Dedifferentiated amniotic fluid mesenchymal stem cell (primary cell): ENCODE data around the gene TENT4B.
A peak's percentile ranks its signal among the peaks of the same experiment; 100 is the strongest.

Experiments used
- DNase-seq: peaks from one replicate; pipeline ENCODE4 v3.0.0-alpha.2; 2016; ENCODE audit errors: extremely low spot score

TENT4B gene

DNA sequence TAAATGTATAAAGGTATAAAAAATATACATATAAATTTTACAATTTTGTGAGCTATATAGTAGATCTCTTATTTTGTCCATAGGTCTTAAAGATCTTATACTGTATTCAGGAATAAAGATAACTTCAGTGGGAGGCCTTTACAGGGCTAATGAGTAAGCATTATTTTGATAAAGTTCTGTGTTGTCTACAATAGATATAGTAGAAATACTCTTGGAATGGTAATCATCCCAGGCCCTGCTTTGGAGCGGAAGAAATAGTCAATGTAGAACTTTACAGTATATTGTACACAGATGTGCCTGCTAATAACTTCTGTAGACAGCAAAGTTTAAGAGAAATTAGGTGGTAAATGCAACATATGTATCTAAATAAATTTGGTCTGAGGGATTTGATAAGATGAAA, 42.6 kb downstream of the TENT4B start:
- no peak for DNase-seq

DNA sequence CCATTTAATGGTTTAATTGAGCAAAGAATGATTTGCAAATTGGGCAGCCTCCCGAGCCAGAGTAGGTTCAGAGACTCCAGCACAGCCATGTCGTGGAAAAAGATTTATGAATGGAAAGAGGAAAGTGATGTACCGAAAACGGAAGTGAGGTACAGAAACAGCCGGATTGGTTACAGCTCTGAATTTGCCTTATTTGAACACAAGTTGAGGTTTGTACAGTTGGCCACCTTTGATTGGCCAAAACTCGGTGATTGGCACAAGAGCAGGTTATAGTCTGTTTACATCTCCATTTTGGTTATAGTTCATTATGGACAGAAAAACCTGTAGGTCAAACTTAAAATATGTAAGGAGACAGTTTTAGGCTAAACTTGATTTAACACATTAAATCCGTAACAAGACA, 44.5 kb downstream of the TENT4B start:
- DNase-seq = no peak

DNA sequence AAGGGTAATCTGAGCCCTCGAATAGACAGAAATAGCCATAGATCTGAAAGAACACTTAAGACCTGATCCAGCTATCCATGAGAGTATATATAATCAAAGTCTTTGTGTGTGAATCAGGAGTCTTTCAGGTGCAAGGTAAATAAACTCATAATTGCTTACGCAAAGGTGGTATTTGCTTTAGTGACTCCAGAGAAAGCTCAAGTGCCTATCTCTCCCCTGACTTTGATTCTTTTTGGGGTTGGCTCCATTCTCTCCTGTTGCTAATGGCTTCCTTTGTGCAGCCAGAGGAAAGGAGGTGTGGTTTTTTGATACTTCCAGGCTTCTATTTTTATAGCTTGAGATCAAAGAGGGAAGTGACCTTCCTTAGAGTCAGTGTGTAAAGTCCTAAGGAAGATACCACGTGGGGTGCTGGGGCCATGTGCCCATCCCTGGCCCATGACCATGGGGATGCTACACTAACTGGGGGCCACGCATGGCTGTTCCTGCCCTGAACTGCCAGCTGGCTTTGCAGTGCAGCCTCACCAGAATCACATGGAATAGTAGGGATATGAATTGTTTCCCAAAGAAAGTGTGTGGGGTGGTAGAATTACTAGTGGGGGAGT, 45.8 kb downstream of the TENT4B start:
- no peak for DNase-seq

DNA sequence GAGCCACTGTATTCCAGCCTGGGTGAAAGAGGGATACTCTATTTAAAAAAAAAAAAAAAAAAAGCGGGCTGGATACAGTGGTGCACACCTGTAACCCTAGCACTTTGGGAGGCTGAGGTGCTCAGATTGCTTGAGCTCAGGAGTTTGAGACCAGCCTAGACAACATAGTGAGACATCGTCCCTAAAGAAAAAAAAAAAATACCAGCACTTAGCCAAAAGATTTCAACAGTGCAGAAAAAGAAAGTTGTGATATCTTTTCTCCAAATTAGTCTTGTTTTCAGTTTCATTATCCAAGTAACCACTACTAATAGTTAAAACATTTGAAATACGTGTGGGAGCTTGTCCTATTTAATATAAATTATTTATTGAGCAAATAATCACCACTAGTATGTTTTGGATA, 48.7 kb downstream of the TENT4B start:
- DNase-seq = no peak

DNA sequence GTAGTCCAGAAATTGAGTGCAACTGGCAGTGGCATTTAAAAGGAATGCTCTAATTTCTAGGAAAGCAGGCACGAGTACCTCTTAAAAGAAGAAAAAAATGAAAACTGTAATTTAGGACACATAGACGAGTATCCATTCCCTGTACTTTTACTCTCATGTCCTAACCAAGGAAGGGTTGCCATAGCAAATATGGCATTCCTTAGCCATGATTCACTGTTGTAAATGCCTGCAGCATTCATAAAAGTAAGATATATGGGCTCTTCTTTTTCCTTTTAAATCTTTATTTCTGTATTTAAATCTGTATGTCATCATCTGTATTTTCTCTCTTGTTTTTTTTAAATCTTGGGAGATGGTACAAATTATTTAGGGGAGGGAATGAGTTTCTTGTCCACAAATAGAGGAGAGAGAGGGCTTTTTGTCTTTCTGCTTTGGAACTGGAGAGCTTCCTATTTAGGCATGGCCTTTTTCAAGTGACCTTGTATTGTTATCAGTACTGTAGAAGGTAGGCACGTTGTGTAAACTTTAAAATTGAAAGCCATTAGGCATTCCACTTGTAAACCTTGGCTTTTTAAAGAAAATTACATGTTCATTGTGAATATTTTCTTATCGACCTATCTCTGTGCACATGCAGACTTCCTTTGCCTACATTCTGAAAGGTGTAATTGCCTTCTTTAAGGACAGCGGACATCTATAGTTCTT, 50.0 kb downstream of the TENT4B start:
- DNase-seq = peak; percentile 96

DNA sequence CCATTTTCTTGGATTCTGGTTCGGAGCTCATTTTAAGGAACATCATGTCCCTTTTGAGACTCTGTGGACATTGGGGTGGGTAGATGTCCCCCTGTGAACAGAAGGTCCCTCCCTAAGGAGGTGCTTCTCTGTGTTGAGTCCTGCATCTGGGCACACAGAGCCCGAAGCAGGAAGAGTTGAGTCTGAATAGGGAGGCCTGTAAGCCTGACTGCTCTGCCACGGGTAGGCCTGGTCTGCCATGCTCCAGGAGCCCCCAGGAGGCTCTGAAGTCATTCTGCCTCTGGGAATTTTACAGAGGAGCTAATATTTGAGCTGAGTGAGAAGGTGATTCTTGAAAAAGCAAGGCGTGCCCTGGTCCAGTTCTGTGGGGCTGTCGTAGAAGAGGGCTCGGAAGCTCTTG, 50.6 kb downstream of the TENT4B start:
- DNase-seq = no peak

DNA sequence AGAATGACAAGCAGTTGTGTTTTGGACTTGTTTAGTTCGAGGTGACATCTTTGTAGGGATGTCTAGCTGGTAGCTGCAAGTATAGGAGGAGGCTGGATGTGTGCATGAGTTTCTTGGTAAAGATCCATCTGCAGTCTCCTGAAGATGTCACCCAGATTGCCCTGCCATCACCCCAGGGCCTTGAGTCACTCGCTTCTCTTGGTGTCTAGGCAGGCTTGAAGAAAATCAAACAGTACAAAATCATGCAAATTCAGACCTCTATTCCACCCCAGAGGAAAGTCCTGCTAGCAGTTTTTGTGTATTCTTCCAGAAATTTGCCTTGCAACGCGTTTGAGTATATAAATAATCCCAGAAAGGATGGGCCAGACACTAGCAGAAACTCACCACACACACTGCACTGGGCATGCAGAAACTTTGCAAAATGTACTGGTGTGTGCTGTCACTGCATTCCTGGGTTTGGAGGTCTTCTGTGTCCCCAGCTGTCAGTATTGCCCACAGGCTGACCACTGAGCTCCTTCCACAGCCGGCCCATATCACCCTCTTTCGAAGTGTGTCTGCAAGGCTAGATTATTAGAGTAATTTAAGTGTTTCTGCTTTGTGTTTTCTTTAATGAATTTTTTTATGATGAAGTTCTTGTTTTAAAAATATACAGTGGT, 51.5 kb downstream of the TENT4B start:
- no peak for DNase-seq

DNA sequence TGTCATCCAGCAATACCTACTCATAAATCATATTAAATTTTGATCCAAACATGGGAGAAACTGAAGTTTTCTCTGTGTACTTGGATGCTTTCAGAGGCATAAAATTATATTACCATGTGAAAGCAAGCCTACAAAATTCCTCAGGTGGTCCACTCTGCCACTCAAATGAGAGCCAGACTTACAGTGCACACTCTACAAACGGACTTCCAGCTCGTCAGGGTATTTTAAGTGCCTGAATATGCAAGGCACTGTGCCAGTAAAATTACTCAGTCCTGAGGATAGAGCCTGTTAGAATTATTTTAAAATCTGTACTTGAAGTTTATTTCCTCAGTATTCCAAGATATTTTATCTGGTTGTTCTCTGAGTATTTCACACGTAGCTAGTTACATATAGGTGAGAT, 54.5 kb downstream of the TENT4B start:
- DNase-seq = peak; percentile 60

DNA sequence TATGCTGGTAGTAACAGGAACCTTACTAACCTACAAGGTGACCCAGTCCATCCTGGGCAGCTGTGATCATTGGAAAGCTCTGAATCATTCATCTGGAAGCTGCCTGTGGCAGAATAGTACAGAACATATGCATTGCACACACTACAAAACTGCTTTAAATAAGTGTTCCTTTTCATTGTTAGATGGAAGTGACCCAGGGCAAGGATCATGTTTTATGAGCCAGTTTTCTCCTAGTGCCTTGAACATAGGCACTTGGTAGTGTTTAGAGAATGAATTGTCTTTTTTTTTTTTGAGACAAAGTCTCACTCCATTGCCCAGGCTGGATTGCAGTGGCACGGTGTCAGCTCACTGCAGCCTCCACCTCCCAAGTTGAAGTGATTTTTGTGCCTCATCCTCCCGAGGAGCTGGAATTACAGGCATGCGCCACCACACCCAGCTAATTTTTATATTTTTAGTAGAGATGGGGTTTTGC, 55.4 kb downstream of the TENT4B start:
- peak; percentile 27 for DNase-seq

DNA sequence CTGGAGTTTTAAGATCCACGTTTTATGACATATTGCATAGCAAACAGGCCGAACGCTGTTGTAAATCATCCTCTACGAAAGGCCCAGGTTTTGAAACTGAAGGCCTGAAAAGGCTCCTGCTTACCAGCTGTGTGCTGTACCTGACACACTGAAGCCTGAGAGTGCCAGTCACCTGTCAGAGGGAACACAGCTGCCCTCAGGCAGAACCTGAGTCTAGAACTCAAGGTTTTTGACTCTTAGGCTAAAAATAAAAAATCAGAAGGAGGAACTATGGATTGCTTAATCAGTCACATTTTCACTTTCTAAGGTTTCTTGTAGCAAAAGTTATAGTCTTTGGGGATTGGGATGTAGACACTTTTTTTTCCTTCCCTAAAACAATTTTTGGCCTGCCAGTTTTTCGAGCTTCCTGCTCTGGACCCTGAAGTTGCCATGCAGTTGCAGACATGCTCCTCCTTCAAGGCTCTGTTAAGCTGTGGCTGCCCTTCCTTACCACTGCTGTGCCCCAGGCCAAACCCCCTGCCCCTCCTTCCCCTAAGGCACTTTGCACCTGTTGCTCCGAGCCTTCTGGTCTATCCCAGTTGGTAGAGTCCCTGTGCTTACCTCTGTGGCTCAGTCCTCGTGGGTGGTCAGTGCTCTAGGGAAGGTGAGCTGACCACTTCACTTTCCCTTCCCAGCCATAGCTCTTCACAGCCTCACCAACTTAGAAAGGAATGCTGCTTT, 56.6 kb downstream of the TENT4B start:
- DNase-seq = no peak

DNA sequence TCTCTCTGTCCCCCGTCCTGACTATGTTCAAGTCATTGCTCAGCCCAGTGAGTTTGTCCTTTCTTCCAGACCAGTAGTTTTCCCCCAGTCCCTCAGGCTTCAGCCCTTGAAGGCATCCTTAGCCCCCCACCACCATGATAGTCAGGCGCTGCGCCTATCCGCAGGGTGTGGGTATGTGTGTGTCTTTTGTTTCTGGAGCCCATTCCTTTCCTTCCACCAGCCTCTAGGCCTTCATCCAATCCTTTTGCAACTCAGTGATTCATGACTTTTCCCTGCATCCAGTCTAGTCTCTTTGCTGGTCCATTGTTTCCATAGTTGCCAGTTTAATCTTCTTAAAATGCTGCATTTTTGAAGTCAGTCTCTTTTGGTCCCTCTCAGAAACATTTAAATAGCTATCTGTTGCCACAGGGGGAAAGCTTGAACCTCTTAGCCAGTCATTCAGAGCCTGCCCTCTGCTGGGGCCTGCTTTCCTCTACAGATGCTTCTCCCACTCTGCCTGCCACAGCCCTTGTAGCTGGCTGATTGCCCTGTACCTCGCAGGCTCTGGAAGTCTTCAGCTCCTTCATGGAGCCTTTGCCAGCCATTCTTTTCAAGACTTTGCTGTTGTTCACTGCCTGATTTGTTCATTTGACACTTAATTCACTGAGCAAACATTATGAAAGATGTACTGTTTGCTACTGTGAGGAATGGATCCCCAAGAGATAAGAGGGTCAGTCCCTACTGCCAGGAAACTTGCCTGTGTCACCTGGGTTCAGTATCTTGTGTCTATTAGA, 57.3 kb downstream of the TENT4B start:
- DNase-seq = peak; percentile 91

DNA sequence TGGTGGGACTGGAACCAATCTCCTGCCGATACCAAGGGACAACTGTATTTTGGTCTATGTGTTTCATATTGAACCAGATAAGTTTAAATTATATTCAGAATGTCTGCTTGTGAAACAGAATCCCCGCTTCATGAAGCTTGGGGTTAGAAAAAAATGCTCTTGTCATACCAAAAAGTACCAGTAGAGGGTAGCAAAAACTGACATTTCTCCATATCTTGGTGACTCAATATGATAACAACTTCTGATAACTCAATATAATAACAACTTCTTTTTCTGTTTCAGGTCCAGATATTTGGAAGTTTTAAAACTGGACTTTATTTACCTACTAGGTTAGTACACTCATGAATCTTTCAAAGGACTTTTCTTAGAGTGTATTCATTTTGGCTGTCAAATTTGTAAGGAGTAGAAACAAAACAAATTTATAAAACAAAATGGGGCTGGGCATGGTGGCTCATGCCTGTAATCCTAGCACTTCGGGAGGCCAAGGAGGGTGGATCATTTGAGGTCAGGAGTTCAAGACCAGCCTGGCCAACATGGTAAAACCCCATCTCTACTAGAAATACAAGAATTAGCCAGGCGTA, 60.9 kb downstream of the TENT4B start:
- peak; percentile 70 for DNase-seq

DNA sequence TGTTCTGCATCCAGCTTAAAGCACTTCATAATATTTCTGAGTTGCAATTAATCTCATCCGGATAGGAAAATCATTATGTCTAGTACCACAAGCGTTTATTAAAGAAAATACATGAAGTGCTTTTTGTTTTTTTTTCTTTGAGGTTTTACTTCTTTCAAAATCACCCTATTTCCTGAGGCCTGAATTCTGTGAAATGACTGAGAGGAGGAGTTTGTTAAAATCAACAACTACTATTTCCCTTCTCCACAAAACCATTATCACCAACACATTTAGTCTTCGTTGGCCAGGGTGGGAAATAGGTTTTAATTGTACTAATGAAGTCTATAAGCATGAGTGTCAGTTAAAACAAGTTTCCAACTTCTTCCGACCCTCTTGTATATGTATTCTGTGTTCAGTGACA, 62.6 kb downstream of the TENT4B start:
- no peak for DNase-seq

DNA sequence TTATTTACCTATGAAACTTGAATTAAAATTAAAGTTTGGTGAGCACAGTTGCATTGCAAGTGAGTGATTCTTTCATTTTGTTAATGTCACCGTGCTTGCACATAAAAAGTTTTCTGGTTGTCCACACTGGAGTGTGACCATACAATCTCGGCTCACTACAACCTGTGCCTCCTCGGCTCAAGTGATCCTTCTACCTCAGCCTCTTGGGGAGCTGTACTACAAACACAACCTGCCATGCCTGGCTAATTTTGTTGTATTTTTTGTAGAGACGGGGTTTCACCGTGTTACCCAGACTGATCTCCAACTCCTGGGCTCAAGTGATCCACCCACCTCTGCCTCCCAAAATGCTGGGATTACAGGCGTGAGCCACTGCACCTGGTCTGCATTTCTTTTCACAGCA, 63.1 kb downstream of the TENT4B start:
- no peak for DNase-seq

DNA sequence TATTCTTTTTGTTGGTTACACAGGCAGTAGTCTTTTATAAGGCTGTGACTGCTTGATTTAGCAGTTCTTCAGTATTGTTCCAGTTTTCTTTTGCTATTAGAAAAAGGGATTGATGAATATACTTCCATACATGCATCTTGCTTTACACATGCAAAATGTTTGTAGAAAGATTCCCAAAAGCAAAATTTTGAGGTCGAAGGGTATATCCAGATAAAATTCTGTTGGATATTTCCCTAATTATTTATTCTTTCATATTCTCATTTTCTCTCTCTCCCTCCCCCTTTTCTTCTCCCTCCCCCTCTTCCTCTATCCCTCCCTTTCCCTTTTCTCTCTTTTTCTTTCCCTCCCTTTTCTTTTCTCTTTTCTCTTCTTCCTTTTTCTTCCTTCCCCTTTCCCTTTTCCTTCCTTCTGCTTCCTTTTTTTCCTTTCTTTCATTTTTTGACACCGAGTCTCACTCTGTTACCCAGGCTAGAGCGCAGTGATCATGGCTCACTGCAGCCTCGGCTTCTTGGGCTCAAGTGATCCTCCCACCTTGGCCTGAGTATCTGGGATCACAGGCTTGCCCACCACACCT, 66.4 kb downstream of the TENT4B start:
- DNase-seq = no peak

DNA sequence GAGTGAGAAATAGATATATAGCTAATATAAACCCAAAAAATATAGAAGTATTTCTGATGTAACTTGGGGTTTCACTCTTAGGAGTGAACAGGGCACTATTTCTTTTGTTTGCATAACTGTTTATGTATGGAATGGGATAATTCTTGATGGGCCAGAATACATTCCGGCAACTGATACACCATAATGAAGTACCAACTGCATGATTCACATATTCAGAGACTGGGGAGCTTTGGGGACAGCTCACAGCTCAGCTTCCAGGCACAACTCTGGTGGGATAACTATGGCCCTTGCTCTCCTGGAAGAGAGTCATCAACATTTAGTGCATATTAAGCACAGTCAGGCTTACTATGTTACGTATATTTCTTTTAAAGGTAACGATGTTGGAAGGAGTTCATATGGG, 71.2 kb downstream of the TENT4B start:
- DNase-seq = no peak

DNA sequence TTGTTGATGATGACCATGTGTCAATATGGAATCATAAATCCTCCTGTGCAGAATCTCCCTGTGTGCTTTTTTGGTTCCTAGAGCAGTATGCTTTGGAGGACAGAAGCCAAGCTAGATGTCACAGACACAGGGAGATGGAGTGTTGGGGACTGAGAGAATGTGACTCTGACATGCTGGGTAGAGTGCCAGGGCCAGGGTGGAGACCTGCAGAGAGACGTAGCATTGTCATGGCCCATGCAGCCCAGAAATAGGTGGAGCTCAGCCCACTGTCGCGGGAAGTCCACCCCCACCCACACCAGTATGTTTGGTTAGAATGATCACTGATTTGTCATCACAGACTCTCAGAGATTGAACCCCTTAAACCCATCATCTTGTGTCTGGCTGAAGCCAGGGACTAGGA, 74.0 kb downstream of the TENT4B start:
- no peak for DNase-seq

DNA sequence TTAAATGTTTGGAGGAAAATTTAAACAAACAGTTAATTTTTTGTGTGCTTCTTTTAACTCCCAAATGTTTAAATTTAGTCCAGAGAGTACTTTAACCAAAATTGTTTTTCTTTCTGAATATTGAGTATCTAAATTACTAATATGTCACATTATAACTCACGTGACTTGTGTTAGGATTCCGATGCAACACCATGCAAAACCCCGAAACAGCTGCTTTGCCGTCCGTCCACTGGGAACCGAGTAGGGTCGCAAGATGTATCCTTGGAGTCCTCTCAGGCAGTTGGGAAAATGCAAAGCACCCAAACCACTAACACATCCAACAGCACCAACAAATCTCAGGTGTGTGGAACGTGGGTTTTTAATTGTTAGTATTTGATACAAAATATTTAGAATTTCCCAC, 74.6 kb downstream of the TENT4B start:
- DNase-seq = no peak

DNA sequence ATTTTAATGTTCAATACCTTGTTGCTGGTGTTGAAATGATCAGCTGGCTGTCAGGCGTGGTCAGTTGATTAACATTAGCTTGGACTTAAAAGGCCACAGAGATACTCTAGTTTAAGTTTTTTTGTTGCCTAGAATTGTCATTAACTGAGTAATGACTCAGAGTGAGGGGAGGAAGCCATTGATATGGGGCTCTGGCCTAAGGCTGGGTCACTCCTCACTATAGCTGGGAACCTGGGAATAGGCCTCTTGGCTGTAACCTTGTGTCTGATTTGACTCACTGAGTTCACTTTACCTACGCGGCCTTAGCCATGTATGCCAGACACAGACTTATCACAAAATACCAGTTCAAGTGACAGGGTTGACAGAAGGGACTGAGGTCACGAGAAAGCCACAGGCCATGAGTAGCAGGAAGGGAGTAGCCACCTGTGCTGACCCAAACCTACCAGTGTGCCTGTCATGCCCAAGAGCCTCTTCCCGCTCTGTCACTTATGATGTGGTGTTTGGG, 75.3 kb downstream of the TENT4B start:
- DNase-seq = no peak

DNA sequence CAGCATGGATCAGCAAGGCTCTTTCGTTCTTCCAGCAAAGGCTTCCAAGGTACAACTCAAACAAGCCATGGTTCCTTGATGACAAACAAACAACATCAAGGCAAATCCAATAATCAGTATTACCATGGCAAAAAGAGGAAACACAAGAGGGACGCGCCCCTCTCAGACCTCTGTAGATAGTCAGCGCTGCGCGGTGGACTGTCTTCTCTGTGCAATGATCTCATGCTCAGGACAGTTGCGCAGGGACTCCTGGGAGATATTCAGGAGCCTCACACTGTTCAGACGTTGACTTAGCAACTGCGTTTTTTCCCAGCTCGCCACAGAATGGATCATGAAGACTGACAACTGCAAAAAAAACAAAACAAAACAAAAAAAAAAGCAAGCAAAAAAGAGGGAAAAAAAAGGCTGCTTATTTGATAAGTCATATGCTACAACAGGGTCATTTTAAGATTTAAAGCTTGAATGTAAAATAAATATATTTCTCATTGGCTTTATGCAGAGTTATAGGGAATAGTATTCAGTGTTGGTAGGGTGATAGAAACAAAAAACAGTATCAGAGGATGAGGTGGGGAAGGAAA, 76.1 kb downstream of the TENT4B start:
- no peak for DNase-seq
